ENCODE results near the gene MAPK6.

MAPK6 gene

DNA sequence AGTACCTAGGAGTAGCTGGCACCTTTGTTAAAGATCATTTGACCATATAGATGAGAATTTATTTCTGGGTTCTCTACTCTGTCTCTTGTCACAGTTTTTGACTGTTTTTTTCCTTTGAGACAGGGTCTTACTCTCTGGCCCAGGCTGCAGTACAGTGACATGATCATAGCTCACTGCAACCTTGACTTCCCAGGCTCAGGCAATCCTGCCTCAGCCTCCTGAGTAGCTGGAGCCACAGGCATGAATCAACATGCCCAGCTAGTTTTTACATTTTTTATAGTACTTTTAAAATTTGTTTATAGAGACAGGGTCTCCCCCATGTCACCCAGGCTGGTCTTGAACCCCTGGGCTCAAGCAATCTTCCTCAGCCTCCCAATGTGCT, 48.5 kb downstream of the MAPK6 start:
- TF ChIP-seq SIN3A (IDR thresholded peaks at IDR 0.05; ENCODE audit: borderline replicate concordance, insufficient read depth, low read length) (no peak), FOXP2 (optimal IDR thresholded peaks at IDR 0.05; ENCODE audit: borderline replicate concordance, extremely low read depth, extremely low read length, insufficient read depth) (no peak), TAF1 (IDR thresholded peaks at IDR 0.05; ENCODE audit: borderline replicate concordance, insufficient read depth, low read length) (no peak), POLR2AphosphoS5 (IDR thresholded peaks at IDR 0.05; ENCODE audit: low read depth, low read length) (no peak)
- TF ChIP-seq, protein P1, sequence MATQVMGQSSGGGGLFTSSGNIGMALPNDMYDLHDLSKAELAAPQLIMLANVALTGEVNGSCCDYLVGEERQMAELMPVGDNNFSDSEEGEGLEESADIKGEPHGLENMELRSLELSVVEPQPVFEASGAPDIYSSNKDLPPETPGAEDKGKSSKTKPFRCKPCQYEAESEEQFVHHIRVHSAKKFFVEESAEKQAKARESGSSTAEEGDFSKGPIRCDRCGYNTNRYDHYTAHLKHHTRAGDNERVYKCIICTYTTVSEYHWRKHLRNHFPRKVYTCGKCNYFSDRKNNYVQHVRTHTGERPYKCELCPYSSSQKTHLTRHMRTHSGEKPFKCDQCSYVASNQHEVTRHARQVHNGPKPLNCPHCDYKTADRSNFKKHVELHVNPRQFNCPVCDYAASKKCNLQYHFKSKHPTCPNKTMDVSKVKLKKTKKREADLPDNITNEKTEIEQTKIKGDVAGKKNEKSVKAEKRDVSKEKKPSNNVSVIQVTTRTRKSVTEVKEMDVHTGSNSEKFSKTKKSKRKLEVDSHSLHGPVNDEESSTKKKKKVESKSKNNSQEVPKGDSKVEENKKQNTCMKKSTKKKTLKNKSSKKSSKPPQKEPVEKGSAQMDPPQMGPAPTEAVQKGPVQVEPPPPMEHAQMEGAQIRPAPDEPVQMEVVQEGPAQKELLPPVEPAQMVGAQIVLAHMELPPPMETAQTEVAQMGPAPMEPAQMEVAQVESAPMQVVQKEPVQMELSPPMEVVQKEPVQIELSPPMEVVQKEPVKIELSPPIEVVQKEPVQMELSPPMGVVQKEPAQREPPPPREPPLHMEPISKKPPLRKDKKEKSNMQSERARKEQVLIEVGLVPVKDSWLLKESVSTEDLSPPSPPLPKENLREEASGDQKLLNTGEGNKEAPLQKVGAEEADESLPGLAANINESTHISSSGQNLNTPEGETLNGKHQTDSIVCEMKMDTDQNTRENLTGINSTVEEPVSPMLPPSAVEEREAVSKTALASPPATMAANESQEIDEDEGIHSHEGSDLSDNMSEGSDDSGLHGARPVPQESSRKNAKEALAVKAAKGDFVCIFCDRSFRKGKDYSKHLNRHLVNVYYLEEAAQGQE (IDR thresholded peaks at IDR 0.05; ENCODE audit: insufficient read depth in 1 of 2, low read depth in 2 of 2, low read length in 2 of 2) = no peak

DNA sequence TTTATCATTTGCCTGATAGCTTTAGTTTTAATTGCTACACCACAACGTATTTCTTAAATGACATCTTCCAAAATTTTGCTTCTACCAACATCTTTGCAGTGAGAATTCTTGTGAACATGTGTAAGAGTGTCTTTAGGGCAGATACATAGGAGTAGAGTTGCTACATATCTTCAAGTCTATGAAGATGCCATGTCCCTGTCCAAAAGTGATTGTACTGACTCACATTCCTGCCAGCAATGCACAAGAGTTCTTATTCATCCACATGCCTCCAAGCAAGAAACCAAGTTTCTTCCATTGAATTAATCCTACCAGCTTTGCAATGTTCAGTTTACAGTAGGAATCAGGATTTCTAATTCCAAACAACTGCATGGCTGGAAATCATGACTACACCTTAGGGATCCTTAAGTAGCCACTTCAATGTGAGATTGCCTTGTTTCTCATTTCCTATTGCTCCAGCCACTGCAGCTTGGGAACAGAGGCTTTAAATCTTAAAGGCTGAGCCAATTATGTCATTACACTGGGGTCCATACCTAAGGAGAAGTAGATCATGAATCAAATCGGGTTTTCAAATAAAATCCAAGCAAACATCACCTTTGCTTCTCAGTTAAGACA, 49.1 kb downstream of the MAPK6 start:
- no peak for TF ChIP-seq TAF1 (IDR thresholded peaks at IDR 0.05; ENCODE audit: borderline replicate concordance, insufficient read depth, low read length)
- no peak for TF ChIP-seq POLR2AphosphoS5 (IDR thresholded peaks at IDR 0.05; ENCODE audit: low read depth, low read length)
- no peak for TF ChIP-seq SIN3A (IDR thresholded peaks at IDR 0.05; ENCODE audit: borderline replicate concordance, insufficient read depth, low read length)
- TF ChIP-seq FOXP2 (optimal IDR thresholded peaks at IDR 0.05; ENCODE audit: borderline replicate concordance, extremely low read depth, extremely low read length, insufficient read depth) = no peak
- TF ChIP-seq, protein P1 (IDR thresholded peaks at IDR 0.05; ENCODE audit: insufficient read depth in 1 of 2, low read depth in 2 of 2, low read length in 2 of 2) = no peak

DNA sequence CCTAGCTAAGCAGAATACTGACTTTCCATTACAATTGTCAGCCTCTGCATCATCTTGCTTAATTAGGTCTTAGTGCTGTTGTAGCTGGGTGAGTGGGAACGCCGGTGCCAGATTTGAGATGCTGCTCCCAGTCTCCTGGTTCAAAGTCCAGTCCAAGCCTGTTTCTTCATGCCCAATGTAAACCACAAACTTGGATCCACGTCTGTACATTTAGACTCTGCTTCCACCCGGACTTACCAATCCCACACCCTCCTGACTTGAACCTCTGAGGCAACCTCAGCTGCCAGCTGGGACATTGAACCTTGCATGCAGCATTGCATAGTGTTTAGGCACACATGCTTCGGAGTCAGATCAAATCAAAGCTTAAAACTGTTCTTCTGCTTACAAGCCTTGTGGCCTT, 50.5 kb downstream of the MAPK6 start:
- TF ChIP-seq, protein P1 (IDR thresholded peaks at IDR 0.05; ENCODE audit: insufficient read depth in 1 of 2, low read depth in 2 of 2, low read length in 2 of 2) = no peak
- TF ChIP-seq POLR2AphosphoS5 (IDR thresholded peaks at IDR 0.05; ENCODE audit: low read depth, low read length) (no peak), SIN3A (IDR thresholded peaks at IDR 0.05; ENCODE audit: borderline replicate concordance, insufficient read depth, low read length) (no peak), TAF1 (IDR thresholded peaks at IDR 0.05; ENCODE audit: borderline replicate concordance, insufficient read depth, low read length) (no peak), FOXP2 (optimal IDR thresholded peaks at IDR 0.05; ENCODE audit: borderline replicate concordance, extremely low read depth, extremely low read length, insufficient read depth) (no peak)

DNA sequence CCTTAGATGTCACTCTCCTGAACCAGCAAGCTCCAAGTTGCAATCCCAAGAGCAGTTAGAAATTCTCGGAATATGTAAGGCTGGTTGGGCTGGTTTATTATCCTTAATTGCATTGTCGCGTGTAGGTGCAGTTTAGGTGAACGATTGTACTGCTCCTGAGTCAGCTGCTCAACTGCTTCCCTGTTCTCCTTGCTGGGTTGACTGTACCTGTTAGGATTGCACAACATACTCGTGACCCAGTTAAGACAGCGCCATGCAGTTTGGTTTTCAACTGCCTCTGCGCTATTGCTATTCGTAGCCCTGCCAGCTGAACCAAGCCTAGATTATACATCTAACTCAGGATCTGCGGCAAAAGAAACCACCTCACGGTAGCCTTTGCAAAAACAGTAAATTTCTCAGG, 52.6 kb downstream of the MAPK6 start:
- TF ChIP-seq, protein P1 (IDR thresholded peaks at IDR 0.05; ENCODE audit: insufficient read depth in 1 of 2, low read depth in 2 of 2, low read length in 2 of 2) = no peak
- TF ChIP-seq TAF1 (IDR thresholded peaks at IDR 0.05; ENCODE audit: borderline replicate concordance, insufficient read depth, low read length) (no peak), FOXP2 (optimal IDR thresholded peaks at IDR 0.05; ENCODE audit: borderline replicate concordance, extremely low read depth, extremely low read length, insufficient read depth) (no peak), POLR2AphosphoS5 (IDR thresholded peaks at IDR 0.05; ENCODE audit: low read depth, low read length) (no peak), SIN3A (IDR thresholded peaks at IDR 0.05; ENCODE audit: borderline replicate concordance, insufficient read depth, low read length) (no peak)

All from PFSK-1 (cell line).